ENCODE measurements around the gene KIR3DL2. TPM values are rescaled to one million over a fixed set of nuclear protein-coding genes. Genes with fewer than 3 reads are reported as not detected.
"Not testable (repeated sequence)": the region's sequence is repeated elsewhere in the genome, so short reads cannot be mapped to it uniquely, and the experiment has no call there.

Gene KIR3DL2
- total RNA-seq, 1 experiment from 2014 or later = not detected

- POLR2A ChIA-PET; H3K4me3 ChIP-seq (ENCODE audit: low read depth, low read length); CTCF ChIA-PET: not testable (repeated sequence)
These were observed 48.4 kb downstream of the KIR3DL2 start for GRCh38 chr19:54898685-54899084.

GRCh38 chr19:54899646-54900045 is 49.4 kb downstream of the KIR3DL2 start:
- CTCF ChIA-PET; BruUV-seq (replicated peaks); intact Hi-C loops (cut with micrococcal nuclease; ENCODE audit: unreplicated experiment); H3K36me3 ChIP-seq (ENCODE audit: control insufficient read depth, insufficient read depth, low read length); POLR2A ChIA-PET; H3K27me3 Mint-ChIP-seq (ENCODE audit: insufficient read depth, unreplicated experiment); H3K27me3 ChIP-seq (replicated peaks; ENCODE audit: control insufficient read depth, insufficient read depth, low read length); H3K36me3 Mint-ChIP-seq (ENCODE audit: insufficient read depth, unreplicated experiment); H3K4me3 Mint-ChIP-seq (ENCODE audit: unreplicated experiment); H3K9me3 ChIP-seq; H3K4me1 ChIP-seq; DNase-seq; H3K27ac Mint-ChIP-seq (ENCODE audit: unreplicated experiment); H3K4me3 ChIP-seq (ENCODE audit: low read depth, low read length): not testable (repeated sequence)
- peaks cover 23% of the 10 kb centered on the region for H3K9me3 Mint-ChIP-seq (ENCODE audit: unreplicated experiment)
- peaks cover 18% of the 10 kb centered on the region for H3K4me1 Mint-ChIP-seq (ENCODE audit: low read depth, unreplicated experiment)

More at GRCh38 chr19:54898685-54899084, 48.4 kb downstream of the KIR3DL2 start:
- H3K4me3 Mint-ChIP-seq (ENCODE audit: unreplicated experiment); H3K36me3 Mint-ChIP-seq (ENCODE audit: insufficient read depth, unreplicated experiment); H3K27me3 Mint-ChIP-seq (ENCODE audit: insufficient read depth, unreplicated experiment); BruUV-seq (replicated peaks); H3K9me3 ChIP-seq; H3K27me3 ChIP-seq (replicated peaks; ENCODE audit: control insufficient read depth, insufficient read depth, low read length); DNase-seq; H3K4me1 ChIP-seq; H3K36me3 ChIP-seq (ENCODE audit: control insufficient read depth, insufficient read depth, low read length); H3K27ac Mint-ChIP-seq (ENCODE audit: unreplicated experiment); intact Hi-C loops (cut with micrococcal nuclease; ENCODE audit: unreplicated experiment): not testable (repeated sequence)
- Mint-ChIP-seq H3K9me3 (ENCODE audit: unreplicated experiment) (peaks cover 23% of the 10 kb centered on the region), H3K4me1 (ENCODE audit: low read depth, unreplicated experiment) (peaks cover 19% of the 10 kb centered on the region)

- CTCF ChIA-PET; intact Hi-C loops (cut with micrococcal nuclease; ENCODE audit: unreplicated experiment); H3K27me3 ChIP-seq (replicated peaks; ENCODE audit: control insufficient read depth, insufficient read depth, low read length); BruUV-seq (replicated peaks); POLR2A ChIA-PET; H3K27ac Mint-ChIP-seq (ENCODE audit: unreplicated experiment); H3K4me3 Mint-ChIP-seq (ENCODE audit: unreplicated experiment); H3K36me3 ChIP-seq (ENCODE audit: control insufficient read depth, insufficient read depth, low read length); H3K4me1 Mint-ChIP-seq (ENCODE audit: low read depth, unreplicated experiment); H3K4me1 ChIP-seq; H3K4me3 ChIP-seq (ENCODE audit: low read depth, low read length); H3K9me3 ChIP-seq; H3K27me3 Mint-ChIP-seq (ENCODE audit: insufficient read depth, unreplicated experiment); H3K36me3 Mint-ChIP-seq (ENCODE audit: insufficient read depth, unreplicated experiment): not testable (repeated sequence)
- peaks cover 20% of the 10 kb centered on the region for H3K9me3 Mint-ChIP-seq (ENCODE audit: unreplicated experiment)
- DNase-seq = peak; percentile 17 to 48
These were observed 50.9 kb downstream of the KIR3DL2 start for GRCh38 chr19:54901153-54901552.

GRCh38 chr19:54902061-54902460 is 51.8 kb downstream of the KIR3DL2 start:
- no peaks in the 10 kb centered on the region for H3K4me1 ChIP-seq
- POLR2A ChIA-PET = no interaction called here
- H3K4me3 Mint-ChIP-seq (ENCODE audit: unreplicated experiment) = no peak overlapping the region
- DNase-seq = no peak
- intact Hi-C loops (cut with micrococcal nuclease; ENCODE audit: unreplicated experiment) = no loop called here
- no TSS peak for BruUV-seq (replicated peaks)
- H3K27me3 Mint-ChIP-seq (ENCODE audit: insufficient read depth, unreplicated experiment) = peaks cover 3% of the 10 kb centered on the region
- no peaks in the 10 kb centered on the region for H3K4me1 Mint-ChIP-seq (ENCODE audit: low read depth, unreplicated experiment)
- H3K27me3 ChIP-seq (replicated peaks; ENCODE audit: control insufficient read depth, insufficient read depth, low read length) = no peaks in the 10 kb centered on the region
- H3K36me3 ChIP-seq (ENCODE audit: control insufficient read depth, insufficient read depth, low read length) = no peaks in the 10 kb centered on the region
- H3K9me3 Mint-ChIP-seq (ENCODE audit: unreplicated experiment) = peaks cover 10% of the 10 kb centered on the region
- H3K36me3 Mint-ChIP-seq (ENCODE audit: insufficient read depth, unreplicated experiment) = no peaks in the 10 kb centered on the region
- no peak for TF ChIP-seq CTCF (IDR thresholded peaks at IDR 0.05; ENCODE audit: insufficient read depth in 1 of 2, low read depth in 1 of 2, low read length in 1 of 2, severe bottlenecking in 1 of 2, unreplicated experiment in 1 of 2)
- H3K27ac Mint-ChIP-seq (ENCODE audit: unreplicated experiment) = no peak overlapping the region
- H3K9me3 ChIP-seq = no peaks in the 10 kb centered on the region
- no peak overlapping the region for H3K4me3 ChIP-seq (ENCODE audit: low read depth, low read length)
- CTCF ChIA-PET = no interaction called here
